Measurements from ENCODE around the gene TCF7. TPM values are rescaled to one million over a fixed set of nuclear protein-coding genes. Genes with fewer than 3 reads are reported as not detected.

Gene TCF7
- polyA plus RNA-seq, 1 donor from 2014 or later: 0.15 TPM

- TF ChIP-seq, protein P1, sequence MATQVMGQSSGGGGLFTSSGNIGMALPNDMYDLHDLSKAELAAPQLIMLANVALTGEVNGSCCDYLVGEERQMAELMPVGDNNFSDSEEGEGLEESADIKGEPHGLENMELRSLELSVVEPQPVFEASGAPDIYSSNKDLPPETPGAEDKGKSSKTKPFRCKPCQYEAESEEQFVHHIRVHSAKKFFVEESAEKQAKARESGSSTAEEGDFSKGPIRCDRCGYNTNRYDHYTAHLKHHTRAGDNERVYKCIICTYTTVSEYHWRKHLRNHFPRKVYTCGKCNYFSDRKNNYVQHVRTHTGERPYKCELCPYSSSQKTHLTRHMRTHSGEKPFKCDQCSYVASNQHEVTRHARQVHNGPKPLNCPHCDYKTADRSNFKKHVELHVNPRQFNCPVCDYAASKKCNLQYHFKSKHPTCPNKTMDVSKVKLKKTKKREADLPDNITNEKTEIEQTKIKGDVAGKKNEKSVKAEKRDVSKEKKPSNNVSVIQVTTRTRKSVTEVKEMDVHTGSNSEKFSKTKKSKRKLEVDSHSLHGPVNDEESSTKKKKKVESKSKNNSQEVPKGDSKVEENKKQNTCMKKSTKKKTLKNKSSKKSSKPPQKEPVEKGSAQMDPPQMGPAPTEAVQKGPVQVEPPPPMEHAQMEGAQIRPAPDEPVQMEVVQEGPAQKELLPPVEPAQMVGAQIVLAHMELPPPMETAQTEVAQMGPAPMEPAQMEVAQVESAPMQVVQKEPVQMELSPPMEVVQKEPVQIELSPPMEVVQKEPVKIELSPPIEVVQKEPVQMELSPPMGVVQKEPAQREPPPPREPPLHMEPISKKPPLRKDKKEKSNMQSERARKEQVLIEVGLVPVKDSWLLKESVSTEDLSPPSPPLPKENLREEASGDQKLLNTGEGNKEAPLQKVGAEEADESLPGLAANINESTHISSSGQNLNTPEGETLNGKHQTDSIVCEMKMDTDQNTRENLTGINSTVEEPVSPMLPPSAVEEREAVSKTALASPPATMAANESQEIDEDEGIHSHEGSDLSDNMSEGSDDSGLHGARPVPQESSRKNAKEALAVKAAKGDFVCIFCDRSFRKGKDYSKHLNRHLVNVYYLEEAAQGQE (IDR thresholded peaks at IDR 0.05; ENCODE audit: borderline replicate concordance): no peak
- TF ChIP-seq RAD21 (conservative IDR thresholded peaks at IDR 0.05) (no peak), EZH2 (IDR thresholded peaks at IDR 0.05; ENCODE audit: borderline replicate concordance, insufficient read depth, low read length, poor library complexity, severe bottlenecking) (no peak)
- H3K27me3 ChIP-seq (ENCODE audit: insufficient read depth, low read depth, low read length): no peaks in the 10 kb centered on the region
- H3K36me3 ChIP-seq (ENCODE audit: insufficient read depth, low read length): no peaks in the 10 kb centered on the region
- H3K9me3 ChIP-seq (ENCODE audit: low read length): no peaks in the 10 kb centered on the region
- no peaks in the 10 kb centered on the region for H3K79me2 ChIP-seq (replicated peaks; ENCODE audit: insufficient read depth, low read length)
- no peak overlapping the region for H3K4me3 ChIP-seq (ENCODE audit: low read length)
- H3K9ac ChIP-seq (ENCODE audit: low read length): no peak overlapping the region
- no peaks in the 10 kb centered on the region for H3F3A ChIP-seq (ENCODE audit: insufficient read depth, low read length, poor library complexity, severe bottlenecking)
- no peaks in the 10 kb centered on the region for H4K20me1 ChIP-seq (ENCODE audit: insufficient read depth)
- no peak overlapping the region for H2AFZ ChIP-seq (ENCODE audit: low read depth, low read length)
- no peaks in the 10 kb centered on the region for H3K9me2 ChIP-seq (ENCODE audit: insufficient read depth, low read length)
- no peak overlapping the region for H3K4me2 ChIP-seq (ENCODE audit: low read length)
- H3K27ac ChIP-seq (ENCODE audit: low read length): no peak overlapping the region
Measured at GRCh38 chr5:134139891-134140469, 25.5 kb downstream of the TCF7 start.

DNA sequence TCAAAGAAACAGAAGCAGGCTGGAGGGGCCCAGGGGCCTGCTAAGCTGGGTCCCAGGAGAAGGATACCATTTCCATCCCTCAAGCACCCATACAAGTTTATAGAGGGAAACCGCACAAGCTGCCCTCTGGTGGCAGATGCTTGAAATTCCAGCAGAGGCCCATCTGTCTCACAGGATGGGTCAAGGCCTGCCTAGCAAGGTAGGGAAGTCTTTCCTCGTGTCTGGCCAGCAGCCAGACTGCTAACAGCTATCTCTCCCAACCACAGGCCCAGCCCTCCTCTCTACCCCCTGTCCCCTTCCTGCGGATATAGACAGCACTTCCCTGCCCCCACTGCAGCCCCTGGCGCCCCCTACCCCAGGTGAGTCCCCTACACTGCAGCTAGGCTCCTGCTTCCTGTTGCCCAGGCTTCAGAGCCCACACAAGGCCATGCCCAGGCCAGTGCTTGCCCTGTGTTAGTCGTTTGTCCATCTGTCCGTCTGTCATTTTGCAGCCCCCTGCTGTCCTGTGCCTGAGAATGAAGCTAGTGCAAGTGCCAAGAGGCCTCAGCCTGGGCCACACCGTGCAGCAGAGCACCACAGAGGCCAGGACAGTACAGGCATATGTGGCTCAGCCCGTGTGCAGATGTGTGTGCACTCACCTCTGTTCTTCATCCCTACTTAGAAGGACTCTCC lies 26.2 kb downstream of the TCF7 start:
- H3K36me3 ChIP-seq (ENCODE audit: insufficient read depth, low read length): no peaks in the 10 kb centered on the region
- no peaks in the 10 kb centered on the region for H3K79me2 ChIP-seq (replicated peaks; ENCODE audit: insufficient read depth, low read length)
- H4K20me1 ChIP-seq (ENCODE audit: insufficient read depth): no peaks in the 10 kb centered on the region

More for the DNA sequence above, 26.2 kb downstream of the TCF7 start:
- H3K9ac ChIP-seq (ENCODE audit: low read length): no peak overlapping the region
- H3K9me2 ChIP-seq (ENCODE audit: insufficient read depth, low read length): no peaks in the 10 kb centered on the region
- no peaks in the 10 kb centered on the region for H3K9me3 ChIP-seq (ENCODE audit: low read length)
- no peaks in the 10 kb centered on the region for H3K27me3 ChIP-seq (ENCODE audit: insufficient read depth, low read depth, low read length)
- no peak overlapping the region for H3K4me3 ChIP-seq (ENCODE audit: low read length)
- no peak overlapping the region for H3K4me2 ChIP-seq (ENCODE audit: low read length)
- H2AFZ ChIP-seq (ENCODE audit: low read depth, low read length): no peak overlapping the region
- H3K27ac ChIP-seq (ENCODE audit: low read length): no peak overlapping the region
- peak; percentile 56 for TF ChIP-seq RAD21 (conservative IDR thresholded peaks at IDR 0.05)
- TF ChIP-seq, protein P1 (IDR thresholded peaks at IDR 0.05; ENCODE audit: borderline replicate concordance): no peak
- TF ChIP-seq EP300 (conservative IDR thresholded peaks at IDR 0.05; ENCODE audit: poor library complexity, severe bottlenecking): no peak
- peak; percentile 72 for TF ChIP-seq SMC3 (conservative IDR thresholded peaks at IDR 0.05; ENCODE audit: poor library complexity)
- TF ChIP-seq CTCF (IDR thresholded peaks at IDR 0.05; ENCODE audit: poor library complexity, severe bottlenecking): peak; percentile 69
- no peaks in the 10 kb centered on the region for H3F3A ChIP-seq (ENCODE audit: insufficient read depth, low read length, poor library complexity, severe bottlenecking)
